EL (cell line): ENCODE measurements around the gene SCGB2A2.

ENCODE experiments used
- DNase-seq: peaks from one replicate; pipeline ENCODE4 v3.0.0-alpha.2; 2016

The SCGB2A2 gene

GRCh38 chr11:62307950-62308349 is 38.0 kb downstream of the SCGB2A2 start:
- no peak for DNase-seq

- no peak for DNase-seq
These were observed 40.0 kb downstream of the SCGB2A2 start for GRCh38 chr11:62309991-62310390.

- no peak for DNase-seq
These were observed 45.5 kb downstream of the SCGB2A2 start for GRCh38 chr11:62315431-62315830.

GRCh38 chr11:62322524-62322923 is 52.6 kb downstream of the SCGB2A2 start:
- DNase-seq: no peak
